ENCODE data around the gene ATXN7.

Gene ATXN7

GRCh38 chr3:63970631-63971475 is 107.2 kb downstream of the ATXN7 start:
- in situ Hi-C loops (cut with MboI; ENCODE audit: low pct_unique_long_range_greater_than_20kb, low sequenced_read_pairs, unreplicated experiment): no loop called here
- no peak for TF ChIP-seq CTCF (IDR thresholded peaks at IDR 0.05; ENCODE audit: extremely low read depth, insufficient read depth, missing control alignments)
- no peak for DNase-seq (ENCODE audit: low spot score)

DNA sequence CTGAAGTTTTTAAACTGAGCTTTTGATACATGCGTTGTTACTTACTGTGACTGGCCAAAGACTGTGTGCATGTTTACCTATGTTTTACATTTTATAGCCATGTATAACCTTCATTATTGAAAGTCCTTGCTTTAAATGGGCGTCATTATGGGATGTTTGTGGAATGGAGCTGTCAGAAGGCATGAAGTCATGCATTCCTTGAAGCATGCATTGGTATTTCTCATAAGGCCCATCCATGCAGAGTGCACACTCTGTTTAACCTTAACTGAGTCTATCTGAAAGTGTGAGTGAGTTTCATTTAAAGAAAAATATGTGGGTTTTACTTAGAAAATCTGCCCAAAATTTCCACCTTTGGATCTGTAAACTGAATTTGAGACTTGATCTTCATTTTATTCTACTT is 108.5 kb downstream of the ATXN7 start:
- in situ Hi-C loops (cut with MboI; ENCODE audit: low pct_unique_long_range_greater_than_20kb, low sequenced_read_pairs, unreplicated experiment): no loop called here
- no peak for TF ChIP-seq CTCF (IDR thresholded peaks at IDR 0.05; ENCODE audit: extremely low read depth, insufficient read depth, missing control alignments)
- no peak for DNase-seq (ENCODE audit: low spot score)

GRCh38 chr3:63972987-63973386 is 109.3 kb downstream of the ATXN7 start:
- no peak for TF ChIP-seq CTCF (IDR thresholded peaks at IDR 0.05; ENCODE audit: extremely low read depth, insufficient read depth, missing control alignments)
- no peak for DNase-seq (ENCODE audit: low spot score)
- in situ Hi-C loops (cut with MboI; ENCODE audit: low pct_unique_long_range_greater_than_20kb, low sequenced_read_pairs, unreplicated experiment): no loop called here

DNA sequence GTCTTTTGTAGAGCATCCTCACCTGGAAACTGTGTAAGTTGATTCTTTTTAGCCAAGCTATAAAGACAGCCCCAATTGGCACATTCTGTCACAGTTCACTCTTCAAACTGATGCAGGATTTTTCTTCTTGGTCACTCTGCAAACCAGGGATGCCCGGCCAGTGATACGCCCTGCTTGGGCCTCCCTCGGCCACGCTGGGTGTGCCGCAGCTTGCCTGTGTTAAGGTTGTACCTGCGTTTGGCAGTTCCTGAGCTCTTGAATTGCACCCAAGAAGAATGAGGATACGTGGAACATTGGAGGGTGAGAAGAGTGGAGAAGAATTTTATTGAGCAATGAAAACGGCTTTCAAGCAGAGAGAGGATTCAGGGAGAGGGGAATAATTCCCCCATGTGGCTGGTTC is 109.7 kb downstream of the ATXN7 start:
- no peak for TF ChIP-seq CTCF (IDR thresholded peaks at IDR 0.05; ENCODE audit: extremely low read depth, insufficient read depth, missing control alignments)
- in situ Hi-C loops (cut with MboI; ENCODE audit: low pct_unique_long_range_greater_than_20kb, low sequenced_read_pairs, unreplicated experiment): no loop called here
- no peak for DNase-seq (ENCODE audit: low spot score)

- DNase-seq (ENCODE audit: low spot score): no peak
- in situ Hi-C loops (cut with MboI; ENCODE audit: low pct_unique_long_range_greater_than_20kb, low sequenced_read_pairs, unreplicated experiment): no loop called here
- TF ChIP-seq CTCF (IDR thresholded peaks at IDR 0.05; ENCODE audit: extremely low read depth, insufficient read depth, missing control alignments): no peak
Measured at GRCh38 chr3:63974451-63974850, 110.8 kb downstream of the ATXN7 start.

DNA sequence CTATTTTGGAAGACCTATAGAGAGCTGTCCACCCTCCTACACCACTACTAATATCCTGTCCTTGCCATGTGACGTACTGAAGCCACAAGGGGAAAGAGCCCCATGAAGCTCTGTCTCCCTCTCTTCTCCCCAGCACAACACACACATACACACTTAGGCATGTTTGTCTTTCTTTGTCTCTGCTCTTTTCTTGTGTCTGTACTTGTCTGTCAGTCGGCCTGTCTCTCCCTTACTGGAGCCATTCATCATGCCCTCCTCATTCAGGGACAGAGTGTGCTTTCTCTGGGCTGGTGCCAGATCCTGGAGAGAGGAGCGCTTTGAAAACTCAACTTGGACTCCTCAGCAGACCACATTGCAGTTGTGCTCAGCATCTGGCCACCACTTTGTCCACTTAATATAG is 112.1 kb downstream of the ATXN7 start:
- in situ Hi-C loops (cut with MboI; ENCODE audit: low pct_unique_long_range_greater_than_20kb, low sequenced_read_pairs, unreplicated experiment): no loop called here
- no peak for DNase-seq (ENCODE audit: low spot score)
- no peak for TF ChIP-seq CTCF (IDR thresholded peaks at IDR 0.05; ENCODE audit: extremely low read depth, insufficient read depth, missing control alignments)

All from GM13977 (cell line).